B cell (primary cell): Measurements from ENCODE around the gene TSSK6. TPM values are rescaled to one million over a fixed set of nuclear protein-coding genes. Genes with fewer than 3 reads are reported as not detected.

Experiments used
- ATAC-seq: fragments of 200-7000 bp; cut with Tn5 transposase; one replicate; pipeline ENCODE4 v1.10.0; 2021; ENCODE audit warnings: low read depth, mild to moderate bottlenecking, moderate number of reproducible peaks, moderate library complexity
- CTCF ChIA-PET: fragments of 350-600 bp; sonication (Branson Sonifier 250); formaldehyde crosslinking; loops from one replicate; lab custom pipeline; 2021; ENCODE audit warnings: antibody characterized with exemption, inconsistent platforms; lab: Charles Lee
- POLR2A ChIA-PET: fragments of 350-600 bp; sonication (Branson Sonifier 250); formaldehyde crosslinking; loops from one replicate; lab custom pipeline; 2021; ENCODE audit warnings: antibody characterized with exemption; lab: Charles Lee
- DNase-seq: peaks from one replicate; pipeline ENCODE4 v3.0.0; 2013
- H2AFZ ChIP-seq: 2 replicates; pipeline ENCODE4 v1.6.1; 2012; ENCODE audit warnings: mild to moderate bottlenecking, low read depth, low read length; ENCODE audit not compliant: insufficient read depth, poor library complexity, severe bottlenecking
- H3K27ac ChIP-seq, 2 donors: 1 replicate in 1 of 2; 2 replicates in 1 of 2; pipeline ENCODE4 v1.5.1; 2012 to 2013; ENCODE audit warnings: low read length in 2 of 2, mild to moderate bottlenecking in 2 of 2, moderate library complexity in 1 of 2
- H3K27me3 ChIP-seq, 4 experiments: fragments of 200-600 bp in 1 of 4; sonication (generic) in 1 of 4; replicated peaks in 1 of 4; 1 replicate in 2 of 4; 2 replicates in 2 of 4; pipeline versions ENCODE4 v1.6.1 to v1.7.0; 2013 to 2016; ENCODE audit warnings: low read length in 3 of 4, mild to moderate bottlenecking in 2 of 4, mixed read lengths in 1 of 4, moderate library complexity in 1 of 4; ENCODE audit not compliant: insufficient read depth in 4 of 4, control insufficient read depth in 3 of 4; ENCODE audit errors: control extremely low read depth in 1 of 4
- H3K36me3 ChIP-seq, 2 experiments: replicated peaks in 1 of 2; 1 replicate in 1 of 2; 2 replicates in 1 of 2; pipeline versions ENCODE4 v1.6.1 to v1.7.1; 2013; ENCODE audit warnings: low read length in 1 of 2; ENCODE audit not compliant: insufficient read depth in 2 of 2, control insufficient read depth in 1 of 2; ENCODE audit errors: control extremely low read depth in 1 of 2, extremely low read depth in 1 of 2
- H3K4me1 ChIP-seq, 2 donors: fragments of 200-600 bp in 1 of 2; sonication (generic) in 1 of 2; 1 replicate in 1 of 2; 2 replicates in 1 of 2; pipeline versions ENCODE4 v1.5.1 to v1.6.1; 2013 to 2017; ENCODE audit warnings: low read length in 2 of 2; ENCODE audit not compliant: control insufficient read depth in 2 of 2, insufficient read depth in 2 of 2
- H3K4me2 ChIP-seq: replicated peaks from 2 replicates; pipeline ENCODE3; 2012; ENCODE audit warnings: mild to moderate bottlenecking, low read depth, low read length; ENCODE audit not compliant: poor library complexity, severe bottlenecking
- H3K4me3 ChIP-seq, 5 experiments: fragments of 200-600 bp in 1 of 5; sonication (generic) in 1 of 5; 1 replicate in 3 of 5; 2 replicates in 2 of 5; pipeline versions ENCODE4 v1.5.1 to v1.7.0; 2011 to 2016; ENCODE audit warnings: low read length in 4 of 5, mild to moderate bottlenecking in 4 of 5, low read depth in 2 of 5, control low read depth in 1 of 5, moderate library complexity in 1 of 5; ENCODE audit not compliant: insufficient read depth in 1 of 5; ENCODE audit errors: control extremely low read depth in 1 of 5, extremely low read depth in 1 of 5
- H3K79me2 ChIP-seq: fragments of 200-600 bp; sonication (generic); one replicate; pipeline ENCODE4 v1.6.0; 2016; ENCODE audit warnings: low read length; ENCODE audit not compliant: control insufficient read depth, insufficient read depth
- H3K9ac ChIP-seq: fragments of 200-600 bp; sonication (generic); 2 replicates; pipeline ENCODE4 v1.6.1; 2017; ENCODE audit warnings: mild to moderate bottlenecking, low read length, moderate library complexity
- H3K9me3 ChIP-seq, 3 donors: one replicate each; pipeline versions ENCODE4 v1.6.1 to v1.7.1; 2013; ENCODE audit warnings: low read length in 2 of 3; ENCODE audit not compliant: control insufficient read depth in 2 of 3, insufficient read depth in 1 of 3; ENCODE audit errors: control extremely low read depth in 1 of 3
- H4K20me1 ChIP-seq: 2 replicates; pipeline ENCODE4 v1.6.0; 2012; ENCODE audit warnings: mild to moderate bottlenecking, low read length; ENCODE audit not compliant: insufficient read depth, control insufficient read depth, poor library complexity, severe bottlenecking
- H3K27ac Mint-ChIP-seq: one replicate; pipeline ENCODE4 v1.8.0; 2021; ENCODE audit warnings: mixed read lengths
- H3K27me3 Mint-ChIP-seq: one replicate; pipeline ENCODE4 v1.8.0; 2021; ENCODE audit warnings: mixed read lengths
- H3K4me1 Mint-ChIP-seq: one replicate; pipeline ENCODE4 v1.8.0; 2021; ENCODE audit warnings: mixed read lengths
- H3K4me3 Mint-ChIP-seq: one replicate; pipeline ENCODE4 v1.8.0; 2021; ENCODE audit warnings: mixed read lengths
- H3K9me3 Mint-ChIP-seq: one replicate; pipeline ENCODE4 v1.8.0; 2022; ENCODE audit warnings: mixed read lengths; ENCODE audit not compliant: insufficient read depth
- CTCF ChIP-seq: fragments of 200-600 bp; IDR thresholded peaks from one replicate; pipeline ENCODE4 v1.8.0; 2022; ENCODE audit warnings: antibody characterized with exemption, mild to moderate bottlenecking
- EZH2 ChIP-seq: IDR thresholded peaks from 2 replicates; pipeline ENCODE4 v1.6.1; 2012; ENCODE audit warnings: borderline replicate concordance, low read depth, mild to moderate bottlenecking, moderate library complexity, low read length; ENCODE audit not compliant: insufficient read depth, poor library complexity, severe bottlenecking
- WGBS: methylation state at CpG from one replicate; pipeline ENCODE4 v1.1.5; 2013; ENCODE audit warnings: missing lambda C conversion rate; ENCODE audit not compliant: insufficient coverage; 5-methylcytosine and 5-hydroxymethylcytosine counted together
- intact Hi-C: fragments of 100-400 bp; cut with micrococcal nuclease; formaldehyde crosslinking; loops from one replicate; pipeline ENCODE4 v1.10.0; 2022
- polyA plus RNA-seq: library from polyadenylated mRNA; depleted of rRNA; stranded (reverse); fragments of >200 nt; gene quantifications from 2 replicates; pipeline ENCODE4 v1.2.3, GENCODE V29; 2012
- total RNA-seq, 2 donors: library from RNA; stranded (reverse); fragments of 120-200 nt in 1 of 2; gene quantifications; 1 replicate in 1 of 2; 2 replicates in 1 of 2; pipeline versions ENCODE4 v1.2.3 to v1.2.4, GENCODE V29; 2013 to 2022

Gene TSSK6
- total and polyA plus RNA-seq, 2 donors (not counting 1 experiment from before 2014, with no cell fraction given): 8.9 to 9.6 TPM

GRCh38 chr19:19486343-19487076 is 28.8 kb downstream of the TSSK6 start:
- ChIA-PET POLR2A (interaction anchor here (0.6 kb wide), 1 partner anchor 43 kb away, joined by 3 read pairs; no protein-coding TSS in a partner anchor), CTCF (interaction anchor here (0.8 to 9.6 kb wide), 4 partner anchors 81 to 120 kb away, joined by 3 to 301 read pairs (median 8); partner anchors contain the start of gene GATAD2A)
- Histone ChIP-seq H3K27me3 (no peaks in the 10 kb centered on the region), H3K9ac (no peak overlapping the region), H3K36me3 (peaks cover 0 to 16% of the 10 kb centered on the region in 2 experiments), H3K4me1 (peaks cover 37 to 53% of the 10 kb centered on the region in 2 donors), H2AFZ (no peak overlapping the region), H3K4me2 (no peak overlapping the region), H4K20me1 (peaks cover 3% of the 10 kb centered on the region), H3K79me2 (peaks cover 70% of the 10 kb centered on the region), H3K9me3 (no peaks in the 10 kb centered on the region), H3K4me3 (no peak overlapping the region), H3K27ac (no peak overlapping the region)
- no peak for TF ChIP-seq EZH2
- no peak for TF ChIP-seq CTCF
- no peak overlapping the region for H3K27ac Mint-ChIP-seq
- no peak for DNase-seq
- no peaks in the 10 kb centered on the region for H3K27me3 Mint-ChIP-seq
- WGBS: 94% methylated on average over 14 of the region's 15 CpGs
- intact Hi-C loops: loop anchor here (5.0 kb wide), 1 partner anchor 44 kb away; no protein-coding TSS in a partner anchor
- ATAC-seq: no peak
- H3K9me3 Mint-ChIP-seq: no peaks in the 10 kb centered on the region
- no peak overlapping the region for H3K4me3 Mint-ChIP-seq
- peaks cover 62% of the 10 kb centered on the region for H3K4me1 Mint-ChIP-seq

GRCh38 chr19:19485998-19486290 is 29.4 kb downstream of the TSSK6 start:
- Histone ChIP-seq H3K4me2 (no peak overlapping the region), H2AFZ (no peak overlapping the region), H3K9ac (no peak overlapping the region), H3K9me3 (no peaks in the 10 kb centered on the region), H3K4me3 (no peak overlapping the region), H3K27ac (no peak overlapping the region), H3K36me3 (peaks cover 0 to 14% of the 10 kb centered on the region in 2 experiments), H4K20me1 (no peaks in the 10 kb centered on the region), H3K4me1 (peaks cover 37 to 53% of the 10 kb centered on the region in 2 donors), H3K27me3 (no peaks in the 10 kb centered on the region), H3K79me2 (peaks cover 70% of the 10 kb centered on the region)
- CTCF ChIA-PET: interaction anchor here (3.5 to 9.6 kb wide), 2 partner anchors 81 to 120 kb away, joined by 13 to 301 read pairs; partner anchors contain the start of gene GATAD2A
- no peaks in the 10 kb centered on the region for H3K27me3 Mint-ChIP-seq
- POLR2A ChIA-PET: interaction anchor here (0.6 to 0.9 kb wide), 2 partner anchors 103 to 121 kb away, joined by 3 to 4 read pairs; no protein-coding TSS in a partner anchor
- ATAC-seq (no peak), DNase-seq (no peak)
- 100% methylated on average over 2 of the region's 5 CpGs for WGBS
- H3K4me1 Mint-ChIP-seq: peaks cover 63% of the 10 kb centered on the region
- no peaks in the 10 kb centered on the region for H3K9me3 Mint-ChIP-seq
- no peak overlapping the region for H3K27ac Mint-ChIP-seq
- intact Hi-C loops: loop anchor here (1.0 to 5.0 kb wide), 4 partner anchors 27 to 101 kb away; partner anchors contain the start of gene GATAD2A
- no peak overlapping the region for H3K4me3 Mint-ChIP-seq
- TF ChIP-seq CTCF (no peak), EZH2 (no peak)
